Measurements from ENCODE around the gene GNA12.
A peak's percentile ranks its signal among the peaks of the same experiment; 100 is the strongest.
"Not testable (repeated sequence)": the region's sequence is repeated elsewhere in the genome, so short reads cannot be mapped to it uniquely, and the experiment has no call there.

The GNA12 gene

DNA sequence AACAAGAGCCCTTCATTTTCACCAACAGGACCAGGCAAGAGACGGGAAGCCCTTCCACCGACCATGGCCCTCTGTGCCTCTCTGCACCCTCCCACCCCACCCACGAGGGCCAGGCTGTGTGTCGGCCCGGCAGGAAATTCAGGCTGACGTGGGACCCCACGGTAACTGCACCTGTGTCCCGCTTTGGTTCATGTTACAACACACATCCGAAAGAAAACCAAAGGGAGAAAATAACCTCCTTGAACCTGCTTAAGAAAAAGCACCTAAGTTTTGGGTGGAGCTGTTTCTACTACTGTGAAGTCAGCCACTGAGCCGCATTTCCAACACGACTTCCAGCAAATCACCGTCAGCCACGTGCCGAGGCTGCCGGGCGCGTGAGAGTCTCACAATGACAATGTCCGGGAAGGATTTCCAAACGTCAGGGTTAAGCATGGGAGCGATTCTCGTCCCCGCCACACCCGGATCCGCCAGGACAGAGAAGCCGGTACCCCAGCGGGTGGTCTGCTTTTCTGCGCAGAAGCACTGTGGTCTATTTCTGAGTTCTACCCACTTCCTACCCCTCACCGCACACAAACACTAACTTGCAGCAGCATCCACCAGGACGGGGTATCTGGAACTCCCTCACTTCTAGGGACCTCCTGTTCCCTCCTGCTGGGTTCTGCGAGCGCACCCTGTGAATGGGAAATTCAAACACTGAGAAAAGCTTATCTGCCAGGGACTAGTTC, 119.5 kb downstream of the GNA12 start:
- DNase-seq = no peak

DNA sequence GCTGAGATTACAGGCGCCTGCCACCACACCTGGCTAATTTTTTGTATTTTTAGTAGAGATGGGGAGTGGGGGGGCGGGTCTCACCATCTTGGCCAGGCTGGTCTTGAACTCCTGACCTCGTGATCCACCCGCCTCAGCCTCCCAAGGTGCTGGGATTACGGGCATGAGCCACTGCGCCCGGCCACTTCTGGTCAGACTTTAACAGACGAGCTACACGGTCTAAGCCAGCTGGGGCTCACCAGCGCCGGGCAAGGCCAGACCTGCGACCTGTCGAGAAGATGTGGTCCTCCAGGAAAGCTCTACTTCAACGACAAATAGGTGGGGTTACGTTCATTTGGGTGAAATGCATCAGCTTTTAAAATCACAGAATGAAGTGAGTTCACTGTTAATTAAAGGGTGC, 120.1 kb downstream of the GNA12 start:
- DNase-seq = not testable (repeated sequence)

DNA sequence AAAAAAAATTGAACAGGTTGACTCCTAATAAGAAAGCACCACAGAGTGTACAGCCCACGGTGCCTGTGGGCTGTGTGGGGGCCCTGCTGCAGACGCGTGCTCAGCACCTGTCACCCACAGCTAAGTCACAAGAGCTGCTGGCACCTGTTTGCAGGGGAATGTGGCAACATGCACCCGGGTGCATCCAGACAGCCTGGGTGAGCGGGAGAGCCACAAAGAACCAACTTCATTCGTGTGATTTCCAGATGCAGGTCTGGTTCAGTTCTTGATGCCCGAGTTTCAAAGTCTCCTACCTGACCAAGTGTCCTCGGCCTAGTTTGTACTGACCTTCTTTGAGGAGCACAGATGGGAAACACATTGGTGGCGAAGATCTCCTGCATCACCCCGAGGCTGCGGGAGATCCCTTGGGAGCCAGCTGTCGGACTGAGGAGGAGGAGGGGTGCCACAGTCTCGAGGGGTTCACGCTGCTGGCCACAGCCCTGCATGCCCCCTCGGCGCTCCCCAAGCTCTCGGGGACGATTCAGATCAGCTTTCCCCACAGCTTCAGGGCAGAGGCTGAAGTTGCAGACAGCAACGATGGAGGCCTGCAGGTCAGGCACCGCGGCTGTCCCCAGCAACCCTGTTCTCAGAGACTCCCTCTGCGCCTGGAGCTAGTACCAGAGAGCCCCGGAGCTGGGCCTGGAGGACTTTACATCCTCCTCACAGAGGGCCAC, 120.8 kb downstream of the GNA12 start:
- no peak for DNase-seq

DNA sequence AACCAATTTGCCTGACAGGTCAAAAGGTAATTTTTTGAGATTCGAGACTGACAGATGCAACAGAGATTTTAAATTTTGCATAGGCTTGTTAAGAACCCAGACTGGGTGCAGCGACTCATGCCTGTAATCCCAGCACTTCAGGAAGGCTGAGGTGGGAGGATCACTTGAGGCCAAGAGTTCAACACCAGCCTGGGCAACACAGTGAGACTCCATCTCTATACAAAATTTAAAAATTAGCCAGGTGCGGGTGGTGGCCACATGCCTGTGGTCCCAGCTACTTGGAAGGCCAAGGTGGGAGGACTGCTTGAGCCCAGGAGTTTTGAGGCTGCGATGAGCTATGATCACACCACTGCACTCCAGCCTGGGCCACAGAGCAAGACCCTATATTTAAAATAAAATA, 121.5 kb downstream of the GNA12 start:
- DNase-seq = no peak

DNA sequence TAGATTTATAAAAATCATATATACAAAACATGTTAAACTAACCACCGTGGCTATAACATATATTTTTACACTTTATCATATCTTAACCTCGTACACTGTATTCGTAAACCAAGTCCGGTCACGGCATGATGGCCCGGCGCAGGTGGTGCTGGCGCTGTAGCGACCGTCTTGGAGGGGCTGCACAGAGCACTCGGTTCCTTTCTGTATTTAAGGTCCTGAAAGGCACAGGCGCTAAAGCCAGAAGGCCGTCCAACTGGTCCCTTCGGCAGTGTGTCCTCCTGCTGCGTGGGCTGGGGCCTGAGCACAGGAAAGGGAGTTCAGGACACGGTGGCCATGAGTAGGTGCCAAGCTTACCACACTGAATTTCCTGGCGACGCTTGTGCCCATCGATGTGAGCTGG, 122.3 kb downstream of the GNA12 start:
- no peak for DNase-seq

DNA sequence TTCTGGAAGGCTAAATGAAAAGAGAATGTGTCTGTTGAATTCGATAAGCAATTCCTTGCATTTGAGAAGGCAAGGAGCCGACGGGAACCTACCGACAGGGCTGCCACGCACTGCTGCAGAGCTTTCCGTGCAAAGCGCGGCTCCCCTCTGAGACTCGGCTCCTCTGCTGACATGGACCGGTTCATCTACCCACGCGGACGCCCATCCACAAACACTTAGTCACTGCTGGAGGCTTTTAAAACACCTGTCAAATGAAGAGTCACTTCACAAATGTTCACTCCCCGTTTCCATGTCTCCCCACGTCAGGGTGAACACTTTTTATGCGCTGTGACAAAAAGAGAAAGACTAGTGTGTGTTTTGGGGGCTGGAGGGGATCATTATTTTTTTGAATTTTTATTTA, 124.1 kb downstream of the GNA12 start:
- DNase-seq = no peak

DNA sequence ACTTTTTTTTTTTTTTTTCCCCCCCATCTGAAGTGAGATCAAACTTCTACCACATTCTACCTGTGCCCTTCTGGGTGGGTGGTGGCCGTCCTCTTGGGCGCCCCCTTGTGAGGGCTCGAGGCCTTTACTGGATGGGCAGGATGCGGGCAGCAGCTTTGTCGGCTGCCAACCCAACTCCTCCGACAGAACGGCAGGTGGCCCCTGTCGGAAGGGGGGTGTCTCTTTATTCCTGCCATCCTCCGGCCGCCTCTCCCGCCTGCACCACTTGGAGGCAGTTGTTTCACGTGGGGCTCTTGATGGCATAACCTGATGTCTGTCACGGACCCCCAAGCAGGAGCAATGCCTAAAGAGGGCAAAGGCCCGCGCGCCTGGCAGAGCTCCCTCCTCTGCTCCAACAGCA, 125.1 kb downstream of the GNA12 start:
- no peak for DNase-seq

DNA sequence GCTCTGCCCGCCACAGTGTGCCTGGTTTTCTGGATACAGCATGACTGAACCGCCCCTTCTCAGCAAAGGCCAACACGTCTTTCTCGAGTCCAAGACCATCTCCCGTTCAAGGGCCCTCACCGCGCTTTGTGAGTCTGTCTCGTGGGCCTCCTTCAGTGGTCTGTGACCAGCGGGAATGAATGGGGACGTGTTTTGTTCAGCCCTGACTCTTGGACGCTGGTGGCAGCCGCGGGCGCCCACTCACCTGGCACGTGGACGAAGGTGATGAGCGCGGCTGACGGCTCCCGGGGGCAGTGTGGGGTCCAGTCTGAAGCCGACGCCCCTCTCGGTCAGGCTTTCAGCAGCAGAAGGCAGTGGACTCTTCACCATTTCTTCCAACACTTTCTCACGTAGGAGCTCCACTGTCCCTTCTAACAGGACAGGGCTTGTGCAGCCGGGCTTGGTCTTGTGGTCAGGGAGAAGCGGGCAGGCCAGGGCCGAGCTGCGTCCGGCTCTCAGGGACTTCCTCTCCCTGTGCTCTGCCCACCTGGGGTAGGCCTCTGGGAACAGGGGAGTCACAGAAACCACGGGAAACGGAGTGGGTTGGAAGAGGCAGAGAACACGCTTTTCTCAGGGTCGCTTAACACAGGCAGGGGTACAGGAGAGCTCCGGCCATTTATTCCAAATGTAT, 125.7 kb downstream of the GNA12 start:
- DNase-seq = no peak

DNA sequence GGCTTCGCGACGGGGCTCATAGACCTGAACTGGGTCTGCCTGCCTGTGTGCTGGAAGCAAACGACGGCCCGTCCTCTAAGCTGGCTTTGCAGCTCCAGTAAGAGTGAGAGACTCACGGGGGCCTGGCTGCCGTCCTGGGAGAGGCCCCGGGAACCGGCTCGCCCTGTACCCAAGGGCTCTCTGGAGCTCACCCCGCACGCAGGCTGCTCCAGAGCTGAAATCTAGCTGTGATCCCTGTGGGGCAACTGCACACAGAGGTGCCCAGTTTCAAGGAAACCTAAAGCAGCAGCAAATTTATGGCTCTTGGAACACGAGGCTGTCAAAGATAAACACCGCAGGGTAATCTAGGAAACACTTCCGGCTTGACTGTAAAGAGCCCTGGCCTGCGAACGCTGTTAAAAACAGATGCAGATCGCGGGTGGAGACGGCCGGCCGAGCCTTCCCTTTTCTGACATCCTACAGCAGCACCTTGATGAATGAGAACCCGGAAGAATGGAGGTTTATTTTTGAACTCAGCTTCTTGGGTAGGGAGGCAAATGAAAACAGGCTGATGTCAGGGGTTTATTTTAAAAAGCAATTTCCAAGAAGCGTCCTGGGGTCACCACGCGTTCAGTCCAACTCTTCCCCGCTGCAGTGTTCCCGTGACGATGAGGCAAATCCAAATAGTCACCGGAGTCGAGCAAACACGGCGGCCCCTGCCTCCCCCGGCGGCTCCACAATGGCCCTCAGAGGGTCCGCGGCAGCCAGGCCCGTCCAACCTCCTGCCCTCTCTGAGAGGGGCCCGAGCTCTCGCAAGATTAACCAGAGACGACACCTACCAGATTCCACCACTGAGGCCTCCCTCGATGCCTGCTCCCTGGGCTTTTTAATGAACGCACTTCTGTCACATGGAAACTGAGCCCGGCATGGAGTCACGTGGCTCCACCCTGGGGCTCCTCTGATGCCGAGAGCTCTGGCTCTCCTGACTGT, 126.5 kb downstream of the GNA12 start:
- DNase-seq = no peak

DNA sequence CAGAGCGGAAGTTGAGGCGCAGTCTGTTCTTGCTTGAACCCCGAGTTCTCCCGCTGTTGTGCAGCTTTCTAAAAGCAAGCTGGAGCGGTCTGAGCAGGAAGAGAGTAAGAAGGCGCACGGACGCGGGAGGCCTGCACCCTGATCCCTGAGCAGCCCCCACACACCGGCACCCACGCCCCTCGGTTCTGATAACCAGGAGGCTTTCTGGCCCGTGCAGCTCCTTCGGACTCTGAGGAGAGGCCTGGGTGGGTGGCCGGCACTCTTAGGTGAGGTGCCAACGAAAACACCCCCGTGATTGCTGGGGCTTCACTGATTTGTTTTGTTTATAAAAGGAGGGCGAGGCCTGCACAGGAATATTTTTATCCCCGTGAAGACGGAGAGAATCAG, 127.2 kb downstream of the GNA12 start:
- DNase-seq = no peak

DNA sequence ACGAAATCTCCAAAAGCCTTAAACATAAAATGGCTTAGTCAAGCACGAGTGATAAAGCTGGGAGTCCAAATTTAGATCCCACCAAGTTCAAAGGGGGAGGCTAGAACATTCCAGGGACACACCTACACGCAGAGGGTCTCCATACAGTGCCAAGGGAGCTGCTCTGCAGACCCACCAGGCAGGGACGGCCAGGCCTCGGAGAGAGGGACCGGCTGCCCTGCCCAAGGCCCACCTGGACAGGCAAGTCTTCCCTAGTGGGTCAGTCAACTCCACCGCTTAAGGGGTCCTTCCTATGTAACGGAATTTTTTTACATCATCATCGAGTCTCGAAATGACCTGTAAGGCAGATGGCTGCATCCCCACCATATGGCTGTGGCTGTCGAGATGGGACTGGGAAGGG, 127.6 kb downstream of the GNA12 start:
- DNase-seq = no peak

DNA sequence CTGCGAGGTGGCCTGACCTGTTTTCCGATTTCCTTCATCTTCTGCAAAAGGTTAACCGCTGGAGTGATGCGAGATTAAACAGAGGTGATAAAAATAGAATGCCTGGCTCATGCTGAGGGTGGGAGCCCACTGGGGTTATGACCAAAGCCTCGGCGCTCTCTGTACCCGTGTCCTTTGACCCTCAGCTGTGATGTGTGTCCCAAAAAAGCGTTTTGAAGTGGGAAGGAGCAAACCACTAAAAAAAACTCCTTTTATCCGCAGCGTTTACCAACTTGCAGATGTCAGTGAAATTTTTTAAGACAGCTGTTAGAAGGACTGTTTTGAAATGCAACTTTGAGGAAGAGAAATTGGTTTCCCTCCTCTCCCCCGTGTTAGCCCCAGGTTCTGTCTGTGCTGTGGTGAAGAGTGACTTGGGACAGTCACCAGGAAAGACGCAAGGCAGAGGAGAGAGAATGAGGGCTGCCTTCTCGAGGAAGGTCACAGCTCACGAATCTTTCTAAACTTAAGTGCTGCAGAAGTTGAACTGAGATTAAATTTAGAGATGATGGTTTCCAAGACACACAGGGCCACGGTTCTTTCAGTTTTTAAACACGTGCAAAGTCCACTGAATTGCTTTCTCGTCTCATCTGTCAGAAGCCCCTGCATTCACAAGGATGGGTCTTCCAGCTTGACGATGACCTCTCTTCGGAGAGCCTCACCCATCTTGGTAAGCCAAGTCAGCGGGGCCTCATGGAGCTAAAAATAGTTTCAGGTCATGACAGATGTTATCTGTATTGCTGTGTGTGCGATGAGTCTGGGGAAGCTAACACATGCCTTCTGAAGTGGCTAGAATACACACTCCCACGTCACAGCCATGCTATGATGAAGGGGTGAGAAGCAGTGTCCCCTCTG, 128.5 kb downstream of the GNA12 start:
- DNase-seq = no peak

DNA sequence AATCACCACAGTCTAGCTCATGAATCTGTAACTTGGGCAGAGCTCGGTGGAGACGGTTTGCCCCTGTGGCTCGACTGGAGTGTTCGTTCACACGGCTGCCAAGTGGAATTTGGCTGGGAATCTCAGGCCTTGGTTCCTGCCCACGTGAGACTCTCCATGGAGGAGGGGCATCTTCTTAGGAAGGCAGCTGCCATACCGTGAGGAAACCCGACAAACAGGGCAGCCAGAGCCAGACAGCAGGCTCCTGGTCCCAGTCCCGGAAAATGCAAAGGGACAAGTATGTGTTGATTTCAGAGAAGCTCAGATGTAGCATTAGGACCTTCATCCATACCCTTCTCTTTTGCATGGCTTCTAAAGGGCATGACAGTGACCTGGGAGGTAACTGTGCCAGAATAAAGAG, 129.5 kb downstream of the GNA12 start:
- no peak for DNase-seq

DNA sequence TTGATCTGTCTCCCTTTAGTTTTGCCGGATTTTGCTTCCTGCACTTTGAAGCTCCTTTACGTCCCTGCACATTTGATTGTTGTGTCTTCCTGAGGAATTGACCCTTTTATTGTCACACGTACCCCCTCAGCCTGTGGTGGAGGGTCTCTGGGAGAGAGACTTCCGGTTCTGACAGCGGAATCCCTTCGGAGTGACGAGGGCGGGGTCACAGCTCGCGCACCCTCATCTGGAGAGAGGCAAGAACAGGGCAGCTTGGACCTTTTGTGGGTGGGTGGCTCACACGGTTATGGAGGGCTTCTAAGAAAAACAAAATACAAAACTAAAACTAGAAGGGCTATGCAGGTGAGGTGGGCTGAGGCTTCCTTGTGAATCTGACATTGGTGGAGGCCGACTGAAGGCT, 130.1 kb downstream of the GNA12 start:
- no peak for DNase-seq

DNA sequence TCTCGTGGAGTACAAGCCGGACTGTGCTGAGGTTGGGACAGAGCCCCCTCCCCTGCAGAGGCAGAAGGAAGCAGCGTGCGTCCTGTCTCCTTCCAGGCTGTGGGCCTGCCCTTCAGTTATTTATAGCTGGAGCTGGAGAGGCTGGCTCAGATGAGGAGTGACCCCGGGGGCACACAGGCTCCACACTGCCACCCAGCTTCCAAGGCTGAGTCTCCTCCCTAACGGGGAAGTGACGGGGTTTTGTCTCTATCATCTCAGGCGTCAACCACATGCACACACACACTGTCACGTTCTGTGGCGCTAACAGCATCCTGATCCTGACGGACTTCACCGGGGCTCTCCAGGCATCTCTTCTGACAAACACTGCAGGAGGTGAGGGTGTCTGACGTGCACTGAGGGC, 130.7 kb downstream of the GNA12 start:
- peak; percentile 53 for DNase-seq

DNA sequence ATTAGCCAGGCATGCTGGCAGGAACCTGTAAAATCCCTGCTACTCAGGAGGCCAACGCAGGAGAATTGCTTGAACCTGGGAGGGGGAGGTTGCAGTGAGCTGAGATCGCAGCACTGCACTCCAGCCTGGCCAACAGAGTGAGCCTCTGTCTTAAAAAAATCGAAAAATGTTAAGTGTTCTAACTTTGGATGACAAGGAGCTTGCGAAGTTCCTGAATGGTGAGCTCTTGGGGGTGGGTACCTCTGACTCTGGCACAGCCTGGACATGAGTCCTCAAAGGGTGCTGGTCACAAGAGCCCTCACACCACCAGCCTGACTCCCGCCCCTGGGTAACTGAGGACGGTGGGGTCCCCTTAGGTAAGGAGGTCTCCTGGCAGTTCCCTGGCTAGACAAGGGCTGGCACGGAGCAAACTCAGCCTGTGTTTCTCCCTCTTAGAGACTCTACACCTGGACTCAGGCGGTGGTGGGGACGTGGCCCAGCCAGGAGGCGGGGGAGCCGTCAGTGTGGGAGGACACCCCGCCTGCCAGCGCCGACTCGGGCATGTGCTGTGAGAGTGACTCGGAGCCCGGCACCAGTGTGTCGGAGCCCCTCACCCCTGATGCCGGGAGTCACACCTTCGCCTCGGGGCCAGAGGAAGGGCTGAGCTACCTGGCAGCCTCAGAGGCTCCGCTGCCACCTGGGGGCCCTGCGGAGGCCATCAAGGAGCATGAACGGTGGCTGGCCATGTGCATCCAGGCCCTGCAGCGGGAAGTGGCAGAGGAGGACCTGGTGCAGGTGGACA, 132.0 kb downstream of the GNA12 start:
- DNase-seq = no peak

DNA sequence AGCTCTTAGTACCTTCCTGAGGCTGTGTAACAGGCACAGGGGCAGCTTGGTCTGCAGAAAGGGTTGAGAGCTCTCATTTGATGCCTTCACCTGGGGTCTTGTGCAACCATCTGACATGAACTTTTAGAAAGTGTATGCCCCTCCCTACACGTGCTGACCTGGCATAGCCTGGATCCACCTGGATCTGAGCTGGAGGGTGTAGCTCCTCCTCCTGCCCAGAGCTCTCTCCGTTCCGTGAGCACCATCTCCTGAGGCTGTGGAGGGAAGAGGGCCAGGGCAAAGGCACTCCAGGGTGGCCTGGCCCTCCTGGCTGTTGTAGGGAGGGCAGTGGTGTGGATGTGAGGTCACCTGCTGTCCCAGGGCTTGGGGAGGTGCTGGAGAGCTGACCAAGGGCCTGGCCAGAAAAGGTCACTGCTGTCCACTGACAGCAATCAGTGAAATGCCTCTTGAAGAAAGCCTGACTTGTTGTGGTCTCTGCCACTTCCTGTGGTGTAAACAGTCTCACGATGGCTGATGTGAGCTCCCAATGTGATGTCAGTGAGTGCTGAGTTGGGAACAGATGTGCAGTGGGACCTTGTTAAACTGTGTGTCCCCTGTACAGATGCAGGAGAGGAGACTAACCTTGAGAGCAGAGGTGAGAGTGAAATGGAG, 133.1 kb downstream of the GNA12 start:
- DNase-seq = no peak

DNA sequence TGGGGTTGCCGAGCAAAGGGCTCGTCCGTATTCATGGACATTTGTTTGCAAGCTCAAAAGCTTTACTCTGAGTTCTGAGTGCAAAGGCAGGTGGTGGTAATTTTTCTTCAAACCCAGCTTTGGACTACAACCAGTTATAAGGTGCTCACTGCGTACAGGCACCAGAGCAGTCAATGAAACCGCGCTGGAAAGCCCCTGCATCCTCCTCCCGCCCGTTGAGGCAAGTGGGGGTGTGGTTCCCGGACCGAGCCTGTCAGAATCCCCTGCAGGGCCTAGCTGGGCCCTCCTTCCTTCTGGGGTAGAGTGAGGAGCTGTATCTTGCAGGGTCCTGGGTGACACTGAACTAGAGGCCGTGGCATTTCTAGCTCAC, 133.8 kb downstream of the GNA12 start:
- no peak for DNase-seq

DNA sequence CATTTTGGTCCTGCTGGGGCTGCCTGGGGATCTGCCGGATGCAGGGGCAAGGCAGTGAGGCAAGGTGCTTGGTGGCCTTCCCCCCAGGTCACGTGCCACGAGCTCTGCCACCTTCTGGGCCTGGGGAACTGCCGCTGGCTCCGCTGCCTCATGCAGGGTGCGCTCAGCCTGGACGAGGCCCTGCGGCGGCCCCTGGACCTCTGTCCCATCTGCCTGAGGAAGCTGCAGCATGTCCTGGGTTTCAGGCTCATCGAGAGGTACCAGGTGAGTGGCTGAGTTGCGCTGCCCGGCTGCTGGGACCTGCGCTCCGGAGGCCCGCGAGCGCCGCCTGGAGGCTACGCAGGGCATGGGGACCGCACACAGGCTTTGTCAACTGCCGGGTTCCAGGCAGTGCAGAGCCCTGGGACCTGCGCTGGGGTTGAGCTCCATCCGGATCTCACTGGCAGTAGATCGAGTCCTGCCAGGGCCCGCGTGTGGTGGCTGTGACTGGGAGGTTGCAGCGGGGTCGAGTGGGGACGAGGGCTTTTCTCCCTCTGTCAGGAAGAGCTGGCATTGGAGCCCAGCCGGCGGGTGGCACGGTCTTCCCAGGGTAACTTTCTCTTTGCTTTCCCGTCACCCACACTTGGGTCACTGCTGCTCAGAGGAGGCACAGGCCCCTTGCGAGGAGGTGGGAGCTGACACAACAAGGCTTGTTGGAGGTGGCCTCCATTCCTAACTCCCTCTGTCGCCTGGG, 134.4 kb downstream of the GNA12 start:
- peak; percentile 84 for DNase-seq
